GM18517 (cell line): ENCODE measurements around the gene DNAJB4.
"Not testable (repeated sequence)": the region's sequence is repeated elsewhere in the genome, so short reads cannot be mapped to it uniquely, and the experiment has no call there.

Source experiments
- ATAC-seq: cut with Tn5 transposase; IDR thresholded peaks from one replicate; pipeline ENCODE4 v1.9.1; 2021; ENCODE audit warnings: mild to moderate bottlenecking, moderate library complexity; ENCODE audit not compliant: unreplicated experiment

The DNAJB4 gene

DNA sequence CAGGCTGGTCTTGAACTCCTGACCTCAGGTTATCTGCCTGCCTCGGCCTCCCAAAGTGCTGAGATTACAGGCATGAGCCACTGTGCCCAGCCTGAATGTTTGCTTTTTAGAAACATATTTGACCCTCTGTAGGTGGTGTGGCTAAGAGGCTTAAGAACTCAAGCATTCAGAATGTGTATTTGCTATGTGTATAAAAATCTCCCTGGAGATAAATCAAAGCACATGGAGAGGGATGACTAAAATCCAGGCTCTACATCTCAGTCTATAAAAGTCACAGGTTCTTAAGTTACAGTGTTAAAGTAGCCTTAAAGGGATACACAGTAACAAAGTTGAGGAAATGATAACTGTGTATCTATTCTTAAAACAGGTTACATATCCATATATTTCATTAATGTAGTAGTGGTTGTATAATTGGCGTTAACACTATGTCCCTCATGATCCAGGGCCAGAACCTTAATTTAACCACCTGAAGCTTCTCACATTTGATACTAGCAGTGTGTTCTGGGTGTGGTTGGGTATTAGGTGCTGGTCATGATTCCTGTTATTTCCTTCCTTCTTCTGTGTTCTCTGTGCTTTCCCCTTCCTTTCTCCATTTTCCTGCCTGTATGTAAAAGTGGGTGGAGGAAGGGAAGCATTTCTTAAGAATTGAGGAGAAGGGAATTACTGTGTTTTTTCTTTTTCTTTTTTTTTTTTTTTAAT, 57.2 kb downstream of the DNAJB4 start:
- no peak for ATAC-seq

DNA sequence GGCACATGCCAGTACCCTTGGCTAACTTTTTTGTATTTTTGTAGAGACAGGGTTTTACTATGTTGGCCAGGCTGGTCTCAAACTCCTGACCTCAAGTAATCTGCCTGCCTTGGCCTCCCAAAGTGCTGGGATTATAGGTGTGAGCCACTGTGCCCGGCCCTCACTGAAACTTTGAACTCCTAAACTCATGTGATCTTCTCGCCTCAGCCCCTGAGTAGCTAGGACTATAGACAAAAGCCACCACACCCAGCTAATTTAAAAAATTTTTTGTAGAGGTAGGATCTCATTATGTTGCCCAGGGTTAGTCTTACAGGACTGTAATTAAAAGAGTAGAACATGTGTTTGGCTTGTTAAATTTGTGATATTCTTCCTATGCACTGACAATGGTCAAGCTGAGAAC, 60.1 kb downstream of the DNAJB4 start:
- ATAC-seq = not testable (repeated sequence)
